GOT3 (cell line): ENCODE data around the gene TLNRD1.

ENCODE experiments used
- DNase-seq: peaks from one replicate; lab custom pipeline; 2025; ENCODE audit warnings: mixed read lengths; lab: John Stamatoyannopoulos, UW

Gene TLNRD1

GRCh38 chr15:81026836-81027599, 26.3 kb downstream of the TLNRD1 start:
- DNase-seq = no peak

- no peak for DNase-seq
Measured at GRCh38 chr15:81029414-81030300, 28.9 kb downstream of the TLNRD1 start.

- no peak for DNase-seq
Measured at GRCh38 chr15:81030301-81030750, 29.6 kb downstream of the TLNRD1 start.

- DNase-seq = no peak
Measured at GRCh38 chr15:81031203-81031602, 30.5 kb downstream of the TLNRD1 start.

- DNase-seq = no peak
Measured at GRCh38 chr15:81032355-81032754, 31.6 kb downstream of the TLNRD1 start.

- DNase-seq = no peak
Measured at GRCh38 chr15:81032818-81033217, 32.1 kb downstream of the TLNRD1 start.

GRCh38 chr15:81033508-81033907, 32.8 kb downstream of the TLNRD1 start:
- DNase-seq = no peak

GRCh38 chr15:81037952-81038743, 37.4 kb downstream of the TLNRD1 start:
- no peak for DNase-seq

- no peak for DNase-seq
Measured at GRCh38 chr15:81038975-81039607, 38.4 kb downstream of the TLNRD1 start.

- no peak for DNase-seq
Measured at GRCh38 chr15:81040757-81041156, 40.0 kb downstream of the TLNRD1 start.

GRCh38 chr15:81043281-81043934, 42.7 kb downstream of the TLNRD1 start:
- DNase-seq = no peak

GRCh38 chr15:81043935-81044575, 43.3 kb downstream of the TLNRD1 start:
- DNase-seq = no peak

GRCh38 chr15:81046290-81046689, 45.6 kb downstream of the TLNRD1 start:
- DNase-seq = no peak

- no peak for DNase-seq
Measured at GRCh38 chr15:81047928-81048327, 47.2 kb downstream of the TLNRD1 start.

GRCh38 chr15:81049835-81050234, 49.1 kb downstream of the TLNRD1 start:
- DNase-seq = no peak

- DNase-seq = no peak
Measured at GRCh38 chr15:81050259-81050658, 49.5 kb downstream of the TLNRD1 start.

- DNase-seq = no peak
Measured at GRCh38 chr15:81050805-81051204, 50.1 kb downstream of the TLNRD1 start.

- DNase-seq = no peak
Measured at GRCh38 chr15:81052046-81052445, 51.3 kb downstream of the TLNRD1 start.

GRCh38 chr15:81053621-81054020, 52.9 kb downstream of the TLNRD1 start:
- no peak for DNase-seq

- no peak for DNase-seq
Measured at GRCh38 chr15:81054236-81054635, 53.5 kb downstream of the TLNRD1 start.
